Esophagus (tissue), 2 donors: Measurements from ENCODE around the gene COMMD1. TPM values are rescaled to one million over a fixed set of nuclear protein-coding genes. Genes with fewer than 3 reads are reported as not detected.

Experiments used
- H3K27ac ChIP-seq, 2 donors: one replicate each; pipeline ENCODE4 v1.5.1; 2013; ENCODE audit warnings: low read depth in 2 of 2, mild to moderate bottlenecking in 2 of 2, inconsistent platforms in 1 of 2, low read length in 1 of 2, moderate library complexity in 1 of 2
- H3K27me3 ChIP-seq, 2 donors: one replicate each; pipeline ENCODE4 v1.6.1; 2013; ENCODE audit warnings: low read length in 2 of 2, control low read depth in 1 of 2, mild to moderate bottlenecking in 1 of 2; ENCODE audit not compliant: insufficient read depth in 2 of 2, control insufficient read depth in 1 of 2
- H3K36me3 ChIP-seq, 2 donors: one replicate each; pipeline ENCODE4 v1.6.1; 2013; ENCODE audit warnings: low read length in 1 of 2; ENCODE audit not compliant: control insufficient read depth in 2 of 2, insufficient read depth in 2 of 2
- H3K4me1 ChIP-seq, 2 donors: one replicate each; pipeline ENCODE4 v1.6.1; 2013; ENCODE audit warnings: low read length in 1 of 2; ENCODE audit not compliant: control insufficient read depth in 2 of 2, insufficient read depth in 2 of 2
- H3K4me3 ChIP-seq, 2 donors: one replicate each; pipeline ENCODE4 v1.5.1; 2013; ENCODE audit warnings: low read length in 2 of 2, mild to moderate bottlenecking in 2 of 2, low read depth in 1 of 2, moderate library complexity in 1 of 2
- H3K9me3 ChIP-seq, 2 donors: one replicate each; pipeline ENCODE4 v1.6.1; 2013; ENCODE audit warnings: mild to moderate bottlenecking in 2 of 2, low read depth in 1 of 2, low read length in 1 of 2, moderate library complexity in 1 of 2; ENCODE audit not compliant: control insufficient read depth in 2 of 2, insufficient read depth in 1 of 2
- WGBS, 2 donors: extraction: QIAGEN DNeasy Blood & Tissue Kit; methylation state at CpG; one replicate each; pipeline ENCODE4 v1.1.7; 2013; 5-methylcytosine and 5-hydroxymethylcytosine counted together
- polyA plus RNA-seq, 2 donors: library from polyadenylated mRNA; stranded (reverse); fragments of 200-250 nt; gene quantifications; one replicate each; pipeline ENCODE4 v1.2.3, GENCODE V29; 2013
- donor health status: healthy with polysubstance abuse.
- donor health status: Bipolar disorder and iron deficiency.

The COMMD1 gene
- polyA plus RNA-seq, 2 donors: 36.7 to 49.2 TPM

GRCh38 chr2:61885896-61886603, 19.4 kb upstream of the COMMD1 start:
- Histone ChIP-seq H3K9me3 (no peaks in the 10 kb centered on the region), H3K36me3 (peaks cover 0 to 9% of the 10 kb centered on the region in 2 donors), H3K27me3 (no peaks in the 10 kb centered on the region), H3K27ac (no peak overlapping the region), H3K4me1 (peaks cover 3% of the 10 kb centered on the region in 2 donors), H3K4me3 (no peak overlapping the region)
- WGBS, 2 donors: 86 to 87% methylated on average over 18 of the region's 18 CpGs

GRCh38 chr2:61887717-61888266, 17.7 kb upstream of the COMMD1 start:
- peak overlapping the region; percentile 82 to 99 for H3K27ac ChIP-seq
- H3K4me1 ChIP-seq: peaks cover 3% of the 10 kb centered on the region in 2 donors
- peak overlapping the region; percentile 90 to 91 for H3K4me3 ChIP-seq
- WGBS, 2 donors: 0 to 1% methylated on average over 18 of the region's 18 CpGs
- H3K36me3 ChIP-seq: peaks cover 0 to 4% of the 10 kb centered on the region in 2 donors
- no peaks in the 10 kb centered on the region for H3K9me3 ChIP-seq
- no peaks in the 10 kb centered on the region for H3K27me3 ChIP-seq

- H3K4me1 ChIP-seq: peaks cover 3% of the 10 kb centered on the region in 2 donors
- peak within 1 kb of the TSS; percentile 82 to 99 for H3K27ac ChIP-seq
- H3K36me3 ChIP-seq: no peaks in the 10 kb centered on the region
- no peaks in the 10 kb centered on the region for H3K9me3 ChIP-seq
- no peaks in the 10 kb centered on the region for H3K27me3 ChIP-seq
- WGBS, 2 donors: 1% methylated on average over 72 to 74 of the region's 74 CpGs
- H3K4me3 ChIP-seq: peak within 1 kb of the TSS; percentile 90 to 91
Observed at GRCh38 chr2:61888267-61889055, 17.0 kb upstream of the COMMD1 start, which contains the start of gene CCT4. Gene CCT4 (minus strand): TSS chr2:61888656. CDS start chr2:61888507, 149 bp downstream.

- WGBS, 2 donors: 31 to 36% methylated on average over 2 of the region's 2 CpGs
- Histone ChIP-seq H3K4me1 (no peaks in the 10 kb centered on the region), H3K9me3 (no peaks in the 10 kb centered on the region)
Observed at GRCh38 chr2:61898810-61899209, 6.7 kb upstream of the COMMD1 start.

GRCh38 chr2:61900281-61900680, 5.2 kb upstream of the COMMD1 start:
- no peaks in the 10 kb centered on the region for H3K9me3 ChIP-seq
- H3K36me3 ChIP-seq: no peaks in the 10 kb centered on the region
- no peaks in the 10 kb centered on the region for H3K27me3 ChIP-seq
- 82 to 83% methylated on average over 1 of the region's 1 CpG for WGBS, 2 donors
- no peak overlapping the region for H3K4me3 ChIP-seq
- H3K27ac ChIP-seq: no peak overlapping the region
- no peaks in the 10 kb centered on the region for H3K4me1 ChIP-seq

More at GRCh38 chr2:61898810-61899209, 6.7 kb upstream of the COMMD1 start:
- Histone ChIP-seq H3K27ac (no peak overlapping the region), H3K4me3 (no peak overlapping the region), H3K27me3 (no peaks in the 10 kb centered on the region), H3K36me3 (no peaks in the 10 kb centered on the region)

GRCh38 chr2:61906186-61906470, 654 bp downstream of the COMMD1 start:
- no peaks in the 10 kb centered on the region for H3K36me3 ChIP-seq
- H3K27ac ChIP-seq: no peak overlapping the region
- H3K27me3 ChIP-seq: no peaks in the 10 kb centered on the region
- H3K4me3 ChIP-seq: peak overlapping the region; percentile 68 to 99
- H3K9me3 ChIP-seq: no peaks in the 10 kb centered on the region
- no peaks in the 10 kb centered on the region for H3K4me1 ChIP-seq
- 1 to 2% methylated on average over 6 of the region's 6 CpGs for WGBS, 2 donors

GRCh38 chr2:61909116-61909515, 3.6 kb downstream of the COMMD1 start:
- no peaks in the 10 kb centered on the region for H3K36me3 ChIP-seq
- no peaks in the 10 kb centered on the region for H3K9me3 ChIP-seq
- no peak overlapping the region for H3K4me3 ChIP-seq
- no peaks in the 10 kb centered on the region for H3K27me3 ChIP-seq
- no peaks in the 10 kb centered on the region for H3K4me1 ChIP-seq
- WGBS, 2 donors: 90 to 91% methylated on average over 8 of the region's 8 CpGs
- H3K27ac ChIP-seq: no peak overlapping the region

- Histone ChIP-seq H3K9me3 (no peaks in the 10 kb centered on the region), H3K36me3 (no peaks in the 10 kb centered on the region), H3K4me1 (no peaks in the 10 kb centered on the region), H3K27ac (no peak overlapping the region), H3K4me3 (no peak overlapping the region), H3K27me3 (no peaks in the 10 kb centered on the region)
- WGBS, 2 donors: 62 to 75% methylated on average over 9 of the region's 9 CpGs
Observed at GRCh38 chr2:61910603-61911002, 5.1 kb downstream of the COMMD1 start.

GRCh38 chr2:61911510-61911909, 6.0 kb downstream of the COMMD1 start:
- Histone ChIP-seq H3K4me1 (no peaks in the 10 kb centered on the region), H3K27ac (no peak overlapping the region), H3K4me3 (no peak overlapping the region), H3K36me3 (no peaks in the 10 kb centered on the region), H3K9me3 (no peaks in the 10 kb centered on the region), H3K27me3 (no peaks in the 10 kb centered on the region)
- WGBS, 2 donors: 89 to 94% methylated on average over 4 of the region's 4 CpGs
